GM12872 (cell line): ENCODE results near the gene PSMB8.

ENCODE experiments used
- CTCF ChIP-seq: IDR thresholded peaks from 3 replicates; pipeline ENCODE4 v1.5.1; 2011; ENCODE audit warnings: low read depth, mild to moderate bottlenecking, low read length, moderate library complexity; ENCODE audit not compliant: insufficient read depth

The PSMB8 gene

GRCh38 chr6:32838114-32838958 is 5.5 kb downstream of the PSMB8 start, which contains the start of gene TAP2:
Gene TAP2 (minus strand): TSS chr6:32838739. CDS start chr6:32838233, 506 bp downstream.
- peak; percentile 90 for TF ChIP-seq CTCF

GRCh38 chr6:32837651-32838113 is 6.2 kb downstream of the PSMB8 start:
- TF ChIP-seq CTCF, result no peak

- TF ChIP-seq CTCF, result no peak
These were observed 7.0 kb downstream of the PSMB8 start for GRCh38 chr6:32836873-32837272.

- no peak for TF ChIP-seq CTCF
These were observed 8.5 kb downstream of the PSMB8 start for GRCh38 chr6:32835167-32835893.

GRCh38 chr6:32833664-32834063 is 10.2 kb downstream of the PSMB8 start:
- TF ChIP-seq CTCF, result no peak

- no peak for TF ChIP-seq CTCF
These were observed 11.3 kb downstream of the PSMB8 start for GRCh38 chr6:32832535-32832934.

- TF ChIP-seq CTCF, result no peak
These were observed 12.9 kb downstream of the PSMB8 start for GRCh38 chr6:32830936-32831335.
